ENCODE results near the gene UNK. TPM values are rescaled to one million over a fixed set of nuclear protein-coding genes. Genes with fewer than 3 reads are reported as not detected.

The UNK gene
- total and polyA plus RNA-seq, 10 donors, result 19.0 to 53.8 (median 46.2) TPM

DNA sequence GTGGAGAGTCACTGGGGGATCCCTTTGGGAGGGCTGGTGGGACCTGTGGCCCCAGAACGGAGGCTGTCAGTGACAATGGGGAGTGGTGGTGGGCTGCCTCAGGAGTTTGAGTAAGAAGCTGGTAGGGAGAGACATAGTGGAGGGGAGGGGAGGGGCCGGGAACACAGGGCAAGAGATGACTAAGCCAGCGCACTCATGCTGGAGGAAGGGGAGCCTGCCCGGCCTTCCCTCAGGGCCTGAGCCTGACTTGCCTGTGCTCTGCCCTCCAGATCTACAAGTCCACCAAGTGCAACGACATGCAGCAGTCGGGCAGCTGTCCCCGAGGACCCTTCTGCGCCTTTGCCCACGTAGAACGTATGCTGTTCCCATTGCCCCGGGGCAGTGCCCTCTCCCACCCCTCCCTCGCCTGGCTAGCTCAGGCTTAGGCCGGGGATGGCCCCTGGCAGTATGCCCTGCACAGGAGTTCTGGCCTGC lies 30.3 kb downstream of the UNK start:
- Histone ChIP-seq H3K27ac (no peak overlapping the region), H3K27me3 (replicated peaks in 1 of 7) (no peaks in the 10 kb centered on the region), H3K4me1 (no peaks in the 10 kb centered on the region), H3K9me3 (no peaks in the 10 kb centered on the region), H3K4me3 (no peak overlapping the region), H3K36me3 (peaks cover 0 to 100% (median 96%) of the 10 kb centered on the region in 6 donors)
- WGBS, 5 donors, result 90 to 95% (median 92%) methylated on average over 12 to 13 of the region's 13 CpGs
- intact Hi-C loops (cut with DNase I; ENCODE audit: low total_unique reads), result no loop called here
- DNase-seq, result no peak
- TF ChIP-seq POLR2AphosphoS5 (IDR thresholded peaks at IDR 0.05), result peak in 1 of 3 donors; percentile 37
- TF ChIP-seq, protein P1, sequence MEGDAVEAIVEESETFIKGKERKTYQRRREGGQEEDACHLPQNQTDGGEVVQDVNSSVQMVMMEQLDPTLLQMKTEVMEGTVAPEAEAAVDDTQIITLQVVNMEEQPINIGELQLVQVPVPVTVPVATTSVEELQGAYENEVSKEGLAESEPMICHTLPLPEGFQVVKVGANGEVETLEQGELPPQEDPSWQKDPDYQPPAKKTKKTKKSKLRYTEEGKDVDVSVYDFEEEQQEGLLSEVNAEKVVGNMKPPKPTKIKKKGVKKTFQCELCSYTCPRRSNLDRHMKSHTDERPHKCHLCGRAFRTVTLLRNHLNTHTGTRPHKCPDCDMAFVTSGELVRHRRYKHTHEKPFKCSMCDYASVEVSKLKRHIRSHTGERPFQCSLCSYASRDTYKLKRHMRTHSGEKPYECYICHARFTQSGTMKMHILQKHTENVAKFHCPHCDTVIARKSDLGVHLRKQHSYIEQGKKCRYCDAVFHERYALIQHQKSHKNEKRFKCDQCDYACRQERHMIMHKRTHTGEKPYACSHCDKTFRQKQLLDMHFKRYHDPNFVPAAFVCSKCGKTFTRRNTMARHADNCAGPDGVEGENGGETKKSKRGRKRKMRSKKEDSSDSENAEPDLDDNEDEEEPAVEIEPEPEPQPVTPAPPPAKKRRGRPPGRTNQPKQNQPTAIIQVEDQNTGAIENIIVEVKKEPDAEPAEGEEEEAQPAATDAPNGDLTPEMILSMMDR (IDR thresholded peaks at IDR 0.05 in 8 of 11, conservative IDR thresholded peaks at IDR 0.05 in 3 of 11), result no peak
- no peak for TF ChIP-seq POLR2A (IDR thresholded peaks at IDR 0.05)

- TF ChIP-seq POLR2A (IDR thresholded peaks at IDR 0.05) (no peak), POLR2AphosphoS5 (IDR thresholded peaks at IDR 0.05) (no peak)
- TF ChIP-seq, protein P1 (IDR thresholded peaks at IDR 0.05 in 8 of 11, conservative IDR thresholded peaks at IDR 0.05 in 3 of 11), result no peak
- intact Hi-C loops (cut with DNase I; ENCODE audit: low total_unique reads), result no loop called here
- Histone ChIP-seq H3K9me3 (no peaks in the 10 kb centered on the region), H3K4me1 (no peaks in the 10 kb centered on the region), H3K27ac (no peak overlapping the region), H3K27me3 (replicated peaks in 1 of 7) (no peaks in the 10 kb centered on the region), H3K4me3 (no peak overlapping the region), H3K36me3 (peaks cover 0 to 100% (median 96%) of the 10 kb centered on the region in 6 donors)
- 86 to 96% (median 92%) methylated on average over 3 of the region's 3 CpGs for WGBS, 5 donors
- no peak for DNase-seq
These were observed 30.8 kb downstream of the UNK start for GRCh38 chr17:75815399-75815798.

DNA sequence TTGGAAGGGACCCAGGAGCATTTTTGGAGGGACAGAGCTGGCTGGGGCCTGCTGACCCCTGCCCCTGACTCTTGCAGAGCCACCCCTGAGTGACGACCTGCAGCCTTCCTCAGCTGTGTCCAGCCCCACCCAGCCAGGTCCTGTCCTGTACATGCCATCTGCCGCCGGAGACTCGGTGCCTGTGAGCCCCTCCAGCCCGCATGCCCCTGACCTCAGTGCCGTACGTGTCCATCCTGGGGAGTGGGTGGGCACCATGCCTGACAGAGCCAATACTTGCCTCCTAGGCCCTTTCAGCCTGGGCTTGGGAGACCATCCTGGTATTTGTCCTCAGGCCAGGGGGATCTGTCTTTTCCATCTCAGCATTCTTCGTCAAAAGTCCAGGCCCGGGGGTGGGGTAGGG lies 32.1 kb downstream of the UNK start:
- intact Hi-C loops (cut with DNase I; ENCODE audit: low total_unique reads), result no loop called here
- Histone ChIP-seq H3K27me3 (replicated peaks in 1 of 7) (no peaks in the 10 kb centered on the region), H3K4me1 (peaks cover 0 to 8% (median 0%) of the 10 kb centered on the region in 6 donors), H3K36me3 (peaks cover 0 to 100% (median 96%) of the 10 kb centered on the region in 6 donors), H3K4me3 (no peak overlapping the region), H3K27ac (no peak overlapping the region), H3K9me3 (no peaks in the 10 kb centered on the region)
- no peak for DNase-seq
- WGBS, 5 donors, result 85 to 96% (median 94%) methylated on average over 5 to 9 of the region's 9 CpGs
- TF ChIP-seq POLR2AphosphoS5 (IDR thresholded peaks at IDR 0.05), result peak in 2 of 3 donors; percentile 9 to 25
- TF ChIP-seq POLR2A (IDR thresholded peaks at IDR 0.05), result no peak

DNA sequence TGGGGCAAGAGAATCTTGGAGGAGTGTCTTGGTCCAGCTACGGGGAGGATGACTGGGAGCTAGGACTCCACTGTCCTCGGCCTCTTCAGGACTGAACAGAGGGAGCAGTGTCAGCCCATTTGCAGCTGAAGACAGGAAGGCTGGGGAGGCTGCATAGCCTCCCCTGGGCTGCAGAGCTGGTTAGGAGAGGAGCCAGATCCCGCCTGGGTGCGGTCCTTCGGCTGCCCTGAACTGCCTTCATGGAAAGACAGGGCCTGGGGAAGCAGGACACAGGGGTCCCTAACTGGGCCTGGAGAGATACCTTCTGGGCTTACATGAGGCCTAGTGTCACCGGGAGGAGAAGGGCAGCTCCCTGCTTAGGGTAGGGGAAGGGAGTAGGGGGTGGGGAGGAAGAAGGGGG lies 33.0 kb downstream of the UNK start:
- Histone ChIP-seq H3K4me3 (no peak overlapping the region), H3K27me3 (replicated peaks in 1 of 7) (no peaks in the 10 kb centered on the region), H3K36me3 (peaks cover 0 to 100% (median 96%) of the 10 kb centered on the region in 6 donors), H3K27ac (no peak overlapping the region), H3K9me3 (no peaks in the 10 kb centered on the region), H3K4me1 (peaks cover 0 to 17% (median 8%) of the 10 kb centered on the region in 6 donors)
- TF ChIP-seq POLR2A (IDR thresholded peaks at IDR 0.05), result no peak
- TF ChIP-seq, protein P1 (IDR thresholded peaks at IDR 0.05 in 8 of 11, conservative IDR thresholded peaks at IDR 0.05 in 3 of 11), result no peak
- no peak for DNase-seq
- 95 to 97% (median 96%) methylated on average over 6 of the region's 6 CpGs for WGBS, 5 donors
- intact Hi-C loops (cut with DNase I; ENCODE audit: low total_unique reads), result no loop called here

Measured in spleen (tissue), 11 donors.